LNCaP clone FGC (cell line): ENCODE measurements around the gene PGS1.

ENCODE experiments used
- DNase-seq: peaks from one replicate; pipeline ENCODE4 v3.0.0-alpha.2; 2011; ENCODE audit warnings: low read depth
- H3K4me3 ChIP-seq: 2 replicates; pipeline ENCODE4 v1.5.1; 2011; ENCODE audit warnings: mild to moderate bottlenecking, low read depth, low read length, control low read depth
- CTCF ChIP-seq: IDR thresholded peaks from 2 replicates; pipeline ENCODE4 v1.5.1; 2012; ENCODE audit warnings: mild to moderate bottlenecking; ENCODE audit not compliant: control insufficient read depth, insufficient read depth; ENCODE audit errors: extremely low read depth

PGS1 gene

GRCh38 chr17:78343187-78343542, 35.3 kb upstream of the PGS1 start:
- no peak overlapping the region for H3K4me3 ChIP-seq
- no peak for TF ChIP-seq CTCF
- no peak for DNase-seq

- no peak overlapping the region for H3K4me3 ChIP-seq
- no peak for TF ChIP-seq CTCF
- DNase-seq = no peak
Observed at GRCh38 chr17:78343543-78344201, 34.8 kb upstream of the PGS1 start.

GRCh38 chr17:78344666-78345065, 33.8 kb upstream of the PGS1 start:
- no peak overlapping the region for H3K4me3 ChIP-seq
- no peak for DNase-seq
- TF ChIP-seq CTCF = no peak

- no peak for DNase-seq
- no peak for TF ChIP-seq CTCF
- no peak overlapping the region for H3K4me3 ChIP-seq
Observed at GRCh38 chr17:78345172-78345571, 33.3 kb upstream of the PGS1 start.

- no peak for DNase-seq
- TF ChIP-seq CTCF = no peak
Observed at GRCh38 chr17:78345791-78346494, 32.5 kb upstream of the PGS1 start.

GRCh38 chr17:78346605-78347250, 31.7 kb upstream of the PGS1 start:
- no peak overlapping the region for H3K4me3 ChIP-seq
- no peak for TF ChIP-seq CTCF
- no peak for DNase-seq

More at GRCh38 chr17:78345791-78346494, 32.5 kb upstream of the PGS1 start:
- no peak overlapping the region for H3K4me3 ChIP-seq
